ENCODE data around the gene VPS13A. TPM values are rescaled to one million over a fixed set of nuclear protein-coding genes. Genes with fewer than 3 reads are reported as not detected.
A peak's percentile ranks its signal among the peaks of the same experiment; 100 is the strongest.

VPS13A gene
- polyA plus RNA-seq, 1 experiment, result 41.8 TPM

GRCh38 chr9:77177894-77178794, 810 bp downstream of the VPS13A start:
- DNase-seq (ENCODE audit: low read depth, low spot score), result no peak
- CTCF ChIA-PET, result interaction anchor here (1.0 to 3.3 kb wide), 4 partner anchors 11 to 38 kb away, joined by 3 to 31 read pairs (median 5); no protein-coding TSS in a partner anchor

GRCh38 chr9:77180056-77180455, 2.7 kb downstream of the VPS13A start:
- H3K9me3 ChIP-seq (ENCODE audit: control insufficient read depth, insufficient read depth, low read length), result no peaks in the 10 kb centered on the region; the same call in 1 of the 2 replicates
- ChIA-PET POLR2A (no interaction called here), CTCF (no interaction called here)
- DNase-seq (ENCODE audit: low read depth, low spot score), result no peak
- H3K27me3 ChIP-seq (ENCODE audit: control insufficient read depth, insufficient read depth, low read length), result no peaks in the 10 kb centered on the region
- no peak overlapping the region; the same call in 1 of the 2 replicates for H3K4me3 ChIP-seq (ENCODE audit: low read depth, low read length)
- TF ChIP-seq CTCF (IDR thresholded peaks at IDR 0.05; ENCODE audit: low read depth, low read length), result no peak
- H3K27ac ChIP-seq (ENCODE audit: low read depth, low read length), result no peak overlapping the region

More at GRCh38 chr9:77177894-77178794, 810 bp downstream of the VPS13A start:
- H3K27ac ChIP-seq (ENCODE audit: low read depth, low read length), result peak overlapping the region; percentile 73
- TF ChIP-seq CTCF (IDR thresholded peaks at IDR 0.05; ENCODE audit: low read depth, low read length), result no peak
- H3K4me3 ChIP-seq (ENCODE audit: low read depth, low read length), result peak overlapping the region; percentile 91
- no peaks in the 10 kb centered on the region for H3K27me3 ChIP-seq (ENCODE audit: control insufficient read depth, insufficient read depth, low read length)
- POLR2A ChIA-PET, result no interaction called here
- no peaks in the 10 kb centered on the region; the same call in 1 of the 2 replicates for H3K9me3 ChIP-seq (ENCODE audit: control insufficient read depth, insufficient read depth, low read length)

DNA sequence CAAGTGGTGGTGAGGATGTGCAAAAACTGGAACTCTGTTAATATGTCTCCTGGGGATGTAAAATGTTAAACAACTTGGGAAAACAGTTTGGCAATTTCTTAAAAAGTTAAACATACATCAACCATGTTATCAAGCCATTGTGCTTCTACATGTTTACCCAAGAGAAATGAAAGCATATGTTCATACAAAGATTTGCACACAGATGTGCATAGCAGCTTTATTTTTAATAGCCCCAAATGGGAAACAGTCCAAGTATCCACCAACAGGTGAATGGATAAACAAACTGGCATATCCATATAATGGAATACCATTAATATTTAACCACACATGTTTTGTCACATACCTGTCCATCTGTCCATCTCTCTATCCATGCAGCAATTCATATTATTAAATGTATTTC, 6.2 kb downstream of the VPS13A start:
- ChIA-PET CTCF (interaction anchor here (2.8 kb wide), 1 partner anchor 16 kb away, joined by 14 read pairs; no protein-coding TSS in a partner anchor), POLR2A (no interaction called here)
- DNase-seq (ENCODE audit: low read depth, low spot score), result no peak
- H3K9me3 ChIP-seq (ENCODE audit: control insufficient read depth, insufficient read depth, low read length), result no peaks in the 10 kb centered on the region
- no peak for TF ChIP-seq CTCF (IDR thresholded peaks at IDR 0.05; ENCODE audit: low read depth, low read length)
- no peak overlapping the region for H3K4me3 ChIP-seq (ENCODE audit: low read depth, low read length)
- H3K27me3 ChIP-seq (ENCODE audit: control insufficient read depth, insufficient read depth, low read length), result no peaks in the 10 kb centered on the region
- H3K27ac ChIP-seq (ENCODE audit: low read depth, low read length), result no peak overlapping the region

GRCh38 chr9:77188242-77188641, 10.9 kb downstream of the VPS13A start:
- no peak for DNase-seq (ENCODE audit: low read depth, low spot score)
- CTCF ChIA-PET, result interaction anchor here (0.6 kb wide), 1 partner anchor 20 kb away, joined by 4 read pairs; no protein-coding TSS in a partner anchor
- POLR2A ChIA-PET, result no interaction called here
- no peak overlapping the region for H3K4me3 ChIP-seq (ENCODE audit: low read depth, low read length)
- no peak overlapping the region for H3K27ac ChIP-seq (ENCODE audit: low read depth, low read length)
- no peaks in the 10 kb centered on the region for H3K9me3 ChIP-seq (ENCODE audit: control insufficient read depth, insufficient read depth, low read length)
- no peaks in the 10 kb centered on the region for H3K27me3 ChIP-seq (ENCODE audit: control insufficient read depth, insufficient read depth, low read length)
- TF ChIP-seq CTCF (IDR thresholded peaks at IDR 0.05; ENCODE audit: low read depth, low read length), result no peak

DNA sequence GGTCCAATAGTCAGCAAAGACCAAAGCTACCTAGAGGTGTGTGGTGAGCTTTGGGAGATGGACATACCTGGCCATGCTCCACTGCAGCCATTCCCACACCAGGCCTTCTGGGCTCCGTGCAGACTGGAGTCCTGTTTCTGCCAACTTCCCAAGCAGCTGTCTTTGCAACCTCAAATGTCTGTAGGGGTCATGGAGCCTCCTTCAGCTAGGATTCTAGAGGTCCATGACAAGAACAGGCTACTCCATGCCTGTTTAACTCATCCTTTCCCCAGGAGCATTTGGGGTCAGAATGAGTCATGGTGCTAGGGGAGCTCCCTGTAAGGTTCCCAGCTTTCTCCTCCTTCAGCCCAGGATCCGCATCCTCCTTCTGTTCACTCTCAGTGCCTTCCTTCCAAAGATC, 17.1 kb downstream of the VPS13A start:
- TF ChIP-seq CTCF (IDR thresholded peaks at IDR 0.05; ENCODE audit: low read depth, low read length), result no peak
- no peak for DNase-seq (ENCODE audit: low read depth, low spot score)
- Histone ChIP-seq H3K27ac (ENCODE audit: low read depth, low read length) (no peak overlapping the region), H3K4me3 (ENCODE audit: low read depth, low read length) (no peak overlapping the region), H3K9me3 (ENCODE audit: control insufficient read depth, insufficient read depth, low read length) (no peaks in the 10 kb centered on the region; the same call in 1 of the 2 replicates), H3K27me3 (ENCODE audit: control insufficient read depth, insufficient read depth, low read length) (no peaks in the 10 kb centered on the region)
- CTCF ChIA-PET, result interaction anchor here (0.7 kb wide), 1 partner anchor 239 kb away, joined by 6 read pairs; no protein-coding TSS in a partner anchor
- POLR2A ChIA-PET, result no interaction called here
